K562 (cell line): ENCODE measurements around the gene OXTR. TPM values are rescaled to one million over a fixed set of nuclear protein-coding genes. Genes with fewer than 3 reads are reported as not detected.

Experiments
- ATAC-seq: fragments of 200-7000 bp; cut with Tn5 transposase; 3 replicates; pipeline ENCODE4 v1.9.1; 2020; ENCODE audit warnings: moderate library complexity
- BruUV-seq: library from RNA; stranded (reverse); fragments of 400-500 nt; replicated peaks from 2 replicates; lab custom pipeline; 2021; lab: Mats Ljungman, UMichigan
- CTCF ChIA-PET: fragments of 300-600 bp; formaldehyde crosslinking; extraction: SDS; loops from one replicate; lab custom pipeline; 2021; ENCODE audit warnings: low intra/inter-chr PET ratio; lab: Yijun Ruan, JAX
- POLR2A ChIA-PET: fragments of 300-600, 350-650 bp; sonication (Branson Sonifier 250); formaldehyde crosslinking; extraction: SDS; loops from one replicate; lab custom pipeline; 2021; ENCODE audit warnings: antibody characterized with exemption, inconsistent platforms; lab: Yijun Ruan, JAX
- DNase-seq, 4 experiments: peaks; one replicate each; pipeline versions ENCODE4 v3.0.0 to v3.0.0-alpha.2; 2011 to 2018; ENCODE audit warnings: low spot score in 3 of 4, mixed read lengths in 3 of 4; ENCODE audit errors: extremely low read depth in 1 of 4
- FAIRE-seq: peaks from 2 replicates; lab custom pipeline; 2011; peaks lifted over from hg19 to GRCh38; lab: Jason Lieb, UNC
- H2AFZ ChIP-seq: 2 replicates; pipeline ENCODE4 v1.6.0; 2011; ENCODE audit warnings: low read depth, low read length, control low read depth, inconsistent platforms
- H3K27ac ChIP-seq: fragments of 200-600 bp; 3 replicates; pipeline ENCODE4 v1.8.0; 2011; ENCODE audit warnings: low read depth, mild to moderate bottlenecking, control low read depth, inconsistent platforms, low read length, moderate library complexity, mixed read lengths; ENCODE audit errors: extremely low read depth
- H3K27me3 ChIP-seq, 2 experiments: fragments of 300-600 bp in 1 of 2; 2 replicates in 1 of 2; 3 replicates in 1 of 2; pipeline versions ENCODE4 v1.6.0 to v1.8.0; 2011; ENCODE audit warnings: inconsistent platforms in 2 of 2, low read length in 2 of 2, mild to moderate bottlenecking in 1 of 2, mixed read lengths in 1 of 2, moderate library complexity in 1 of 2; ENCODE audit not compliant: control insufficient read depth in 2 of 2, insufficient read depth in 2 of 2
- H3K36me3 ChIP-seq: fragments of 300-600 bp; 3 replicates; pipeline ENCODE4 v1.8.0; 2011; ENCODE audit warnings: mild to moderate bottlenecking, low read length, inconsistent platforms; ENCODE audit not compliant: control insufficient read depth, insufficient read depth
- H3K4me1 ChIP-seq, 2 experiments: fragments of 200-600 bp in 1 of 2; replicated peaks in 1 of 2; 2 replicates in 1 of 2; 3 replicates in 1 of 2; pipeline versions ENCODE4 v1.5.1 to v1.8.0; 2011; ENCODE audit warnings: inconsistent platforms in 2 of 2, low read length in 2 of 2, mild to moderate bottlenecking in 1 of 2, mixed read lengths in 1 of 2, moderate library complexity in 1 of 2; ENCODE audit not compliant: control insufficient read depth in 2 of 2, insufficient read depth in 2 of 2
- H3K4me2 ChIP-seq: 2 replicates; pipeline ENCODE4 v1.6.1; 2011; ENCODE audit warnings: low read length, control low read depth, inconsistent platforms, mixed read lengths; ENCODE audit not compliant: insufficient read depth
- H3K4me3 ChIP-seq: fragments of 200-600 bp; sonication (generic), shearing (Covaris generic); 2 replicates; pipeline ENCODE4 v1.5.1; 2016; ENCODE audit warnings: control low read depth, inconsistent platforms
- H3K79me2 ChIP-seq: fragments of 200-600 bp; 3 replicates; pipeline ENCODE4 v1.8.0; 2011; ENCODE audit warnings: low read length, inconsistent platforms; ENCODE audit not compliant: control insufficient read depth, insufficient read depth
- H3K9ac ChIP-seq, 2 experiments: 2 replicates each; pipeline versions ENCODE4 v1.6.0 to v1.6.1; 2011; ENCODE audit warnings: low read depth in 2 of 2, low read length in 2 of 2, control low read depth in 1 of 2, inconsistent platforms in 1 of 2, mild to moderate bottlenecking in 1 of 2, mixed read lengths in 1 of 2; ENCODE audit not compliant: insufficient read depth in 1 of 2
- H3K9me1 ChIP-seq: one replicate; pipeline ENCODE4 v1.6.0; 2011; ENCODE audit warnings: inconsistent platforms, mild to moderate bottlenecking, low read length, moderate library complexity; ENCODE audit not compliant: control insufficient read depth, insufficient read depth
- H3K9me3 ChIP-seq: replicated peaks from 2 replicates; pipeline ENCODE4 v1.5.1; 2011; ENCODE audit warnings: low read depth, low read length, inconsistent platforms; ENCODE audit not compliant: control insufficient read depth, insufficient read depth
- H4K20me1 ChIP-seq: replicated peaks from 2 replicates; pipeline ENCODE4 v1.6.1; 2011; ENCODE audit warnings: low read length, inconsistent platforms, mixed read lengths; ENCODE audit not compliant: control insufficient read depth, insufficient read depth
- BHLHE40 ChIP-seq: IDR thresholded peaks from 2 replicates; pipeline ENCODE4 v1.6.1; 2011; ENCODE audit warnings: low read length, improper control_type of control experiment
- E2F3 ChIP-seq: fragments of 250-450 bp; sonication (Bioruptor Pico); IDR thresholded peaks from 2 replicates; pipeline ENCODE4 v1.4.0; 2020; ENCODE audit warnings: mild to moderate bottlenecking
- FOSL1 ChIP-seq: fragments of 200-800 bp; sonication (Bioruptor generic); conservative IDR thresholded peaks from 2 replicates; pipeline ENCODE4 v1.6.1; 2016; ENCODE audit warnings: missing genetic modification characterization, missing compliant biosample characterization
- WGBS: fragments of 100-300 bp; shearing (Covaris generic); methylation state at CpG from one replicate; pipeline ENCODE4 v1.1.6; 2016; ENCODE audit warnings: low coverage, mixed read lengths; ENCODE audit not compliant: insufficient coverage; ENCODE audit errors: missing lambda C conversion rate; 5-methylcytosine and 5-hydroxymethylcytosine counted together
- in situ Hi-C: fragments of 300-500 bp; cut with MboI; formaldehyde crosslinking; loops from 4 replicates; pipeline ENCODE4 v1.15.0; 2018; ENCODE audit warnings: inconsistent platforms, mixed read lengths
- intact Hi-C: fragments of 100-400 bp; cut with micrococcal nuclease; formaldehyde crosslinking; loops from 2 replicates; pipeline ENCODE4 v1.14.2; 2022
- polyA plus RNA-seq, 8 experiments: library from polyadenylated mRNA; depleted of rRNA in 4 of 8; stranded (reverse) in 5 of 8; unstranded in 3 of 8; fragments of >200 nt; fragmentation: Nextera tagmentation in 2 of 8; fragmentation: Illumina TruSeq in 1 of 8; extraction: Ambion mirVana in 2 of 8; extraction: Trizol in 1 of 8; gene quantifications; 2 replicates each; pipeline versions ENCODE4 v1.2.1 to v1.2.3, GENCODE V29; 2011 to 2014; ENCODE audit warnings: inconsistent platforms in 1 of 8, missing spikeins in 1 of 8
- total RNA-seq, 7 experiments: library from RNA; depleted of rRNA in 6 of 7; stranded (reverse); fragments of >200 nt in 6 of 7; fragmentation: Illumina TruSeq in 2 of 7; extraction: Trizol in 2 of 7; gene quantifications; 2 replicates each; pipeline versions ENCODE4 v1.2.1 to v1.2.3, GENCODE V29; 2011 to 2021; ENCODE audit warnings: low replicate concordance in 1 of 7
- TF ChIP-seq, protein P1 (sequence below): sonication (generic); formaldehyde crosslinking; IDR thresholded peaks from 2 replicates; pipeline ENCODE4 v1.8.0; 2022; ENCODE audit warnings: missing genetic modification reagents, mild to moderate bottlenecking, moderate library complexity, borderline replicate concordance

Gene OXTR
- total and polyA plus RNA-seq, 9 of the 15 experiments (the other 6 are each of a cell fraction or from before 2014, with no cell fraction given), result 0.14 to 1.3 (median 0.80) TPM

DNA sequence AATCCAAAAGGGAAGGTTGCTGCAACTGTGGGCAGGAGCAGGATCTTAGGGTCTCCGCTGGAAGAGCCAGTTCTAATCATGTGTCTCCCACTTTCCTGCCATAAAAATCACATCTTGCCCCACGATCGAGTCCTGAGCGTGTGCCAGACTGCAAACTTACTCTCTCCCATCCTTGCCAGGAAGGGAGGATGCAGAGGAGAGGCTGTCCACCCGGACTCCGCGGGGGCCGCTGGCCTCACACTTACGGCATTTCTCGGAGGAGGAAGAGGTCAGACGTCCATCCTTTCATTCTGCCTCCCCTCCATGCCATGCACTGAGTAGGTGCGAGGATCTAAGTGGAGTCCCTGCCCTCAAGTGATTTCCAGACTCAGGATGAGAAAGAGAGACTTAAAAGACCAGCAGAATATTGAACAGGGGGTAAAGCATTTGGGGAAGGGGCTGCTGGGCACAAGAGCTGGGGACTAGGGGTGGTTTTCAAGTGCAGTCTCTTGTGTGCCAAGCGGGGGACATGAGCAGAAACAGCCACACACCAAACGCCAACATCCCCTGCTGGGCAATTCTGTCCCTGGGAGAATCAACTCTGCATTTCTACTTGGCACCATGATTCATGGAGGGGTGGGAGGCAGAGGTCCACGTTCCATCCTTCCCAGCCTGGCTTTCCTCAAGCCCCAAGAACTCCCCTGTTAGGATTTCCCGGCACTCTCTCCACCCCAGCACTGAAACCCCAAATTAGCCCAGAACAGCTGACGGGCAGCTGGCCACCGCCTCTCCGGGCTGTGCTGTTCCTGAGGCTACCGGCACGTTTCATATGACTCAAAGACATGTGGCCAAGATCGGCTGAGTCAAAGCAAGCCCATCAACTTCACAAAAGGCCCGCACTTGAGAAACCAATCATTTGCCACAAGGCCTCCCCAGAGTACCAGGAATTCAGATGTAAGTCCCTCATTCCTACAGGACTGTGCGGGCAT is 11.6 kb downstream of the OXTR start:
- FAIRE-seq, result no peak
- no peak overlapping the region for H3K27ac ChIP-seq
- H4K20me1 ChIP-seq, result peaks cover 5% of the 10 kb centered on the region; the same call in 1 of the 2 replicates
- intact Hi-C loops, result no loop called here
- no peak overlapping the region for H3K4me2 ChIP-seq
- WGBS, result 2% methylated on average over 22 of the region's 24 CpGs
- POLR2A ChIA-PET, result no interaction called here
- H3K4me3 ChIP-seq, result no peak overlapping the region
- peak overlapping the region in 1 of 2 experiments; percentile 29; a peak in 1 of 4 replicates for H3K9ac ChIP-seq
- no peaks in the 10 kb centered on the region for H3K79me2 ChIP-seq
- CTCF ChIA-PET, result no interaction called here
- no peak for DNase-seq
- no peak for ATAC-seq
- H3K27me3 ChIP-seq, result peaks cover 22 to 62% of the 10 kb centered on the region in 2 experiments; a peak in 4 of 5 replicates
- H2AFZ ChIP-seq, result no peak overlapping the region
- no peaks in the 10 kb centered on the region for H3K9me3 ChIP-seq
- in situ Hi-C loops, result no loop called here
- no peaks in the 10 kb centered on the region for H3K36me3 ChIP-seq
- BruUV-seq, result no TSS peak
- no peaks in the 10 kb centered on the region for H3K4me1 ChIP-seq
- TF ChIP-seq, protein P1, sequence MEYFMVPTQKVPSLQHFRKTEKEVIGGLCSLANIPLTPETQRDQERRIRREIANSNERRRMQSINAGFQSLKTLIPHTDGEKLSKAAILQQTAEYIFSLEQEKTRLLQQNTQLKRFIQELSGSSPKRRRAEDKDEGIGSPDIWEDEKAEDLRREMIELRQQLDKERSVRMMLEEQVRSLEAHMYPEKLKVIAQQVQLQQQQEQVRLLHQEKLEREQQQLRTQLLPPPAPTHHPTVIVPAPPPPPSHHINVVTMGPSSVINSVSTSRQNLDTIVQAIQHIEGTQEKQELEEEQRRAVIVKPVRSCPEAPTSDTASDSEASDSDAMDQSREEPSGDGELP (CRISPR knock-in tag), result peak; percentile 48; the same call in 1 of the 2 replicates
- TF ChIP-seq FOSL1 (tag) (peak; percentile 83), BHLHE40 (peak; percentile 74), E2F3 (CRISPR knock-in tag) (no peak)
- no peaks in the 10 kb centered on the region for H3K9me1 ChIP-seq
